Measurements from ENCODE around the gene TSHB.

DNA sequence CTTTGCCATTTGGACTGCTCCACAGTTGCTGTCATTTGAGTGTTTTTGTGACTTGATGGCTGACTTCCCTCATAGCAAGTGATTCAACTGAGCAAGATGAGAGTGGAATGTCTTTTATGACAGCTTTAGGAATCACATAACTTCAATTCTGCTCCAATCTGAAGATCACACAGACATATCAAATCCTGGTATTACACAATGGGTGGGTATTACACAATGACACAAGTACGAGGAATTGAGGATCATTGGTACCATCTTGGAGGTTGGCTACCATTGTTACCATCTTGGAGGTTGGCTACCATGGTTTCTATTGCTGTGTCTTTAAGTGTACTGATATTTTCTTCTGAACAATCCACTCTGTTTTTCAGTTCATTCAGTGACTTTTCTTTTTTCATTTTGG, 8.5 kb upstream of the TSHB start:
- TF ChIP-seq, protein P1, sequence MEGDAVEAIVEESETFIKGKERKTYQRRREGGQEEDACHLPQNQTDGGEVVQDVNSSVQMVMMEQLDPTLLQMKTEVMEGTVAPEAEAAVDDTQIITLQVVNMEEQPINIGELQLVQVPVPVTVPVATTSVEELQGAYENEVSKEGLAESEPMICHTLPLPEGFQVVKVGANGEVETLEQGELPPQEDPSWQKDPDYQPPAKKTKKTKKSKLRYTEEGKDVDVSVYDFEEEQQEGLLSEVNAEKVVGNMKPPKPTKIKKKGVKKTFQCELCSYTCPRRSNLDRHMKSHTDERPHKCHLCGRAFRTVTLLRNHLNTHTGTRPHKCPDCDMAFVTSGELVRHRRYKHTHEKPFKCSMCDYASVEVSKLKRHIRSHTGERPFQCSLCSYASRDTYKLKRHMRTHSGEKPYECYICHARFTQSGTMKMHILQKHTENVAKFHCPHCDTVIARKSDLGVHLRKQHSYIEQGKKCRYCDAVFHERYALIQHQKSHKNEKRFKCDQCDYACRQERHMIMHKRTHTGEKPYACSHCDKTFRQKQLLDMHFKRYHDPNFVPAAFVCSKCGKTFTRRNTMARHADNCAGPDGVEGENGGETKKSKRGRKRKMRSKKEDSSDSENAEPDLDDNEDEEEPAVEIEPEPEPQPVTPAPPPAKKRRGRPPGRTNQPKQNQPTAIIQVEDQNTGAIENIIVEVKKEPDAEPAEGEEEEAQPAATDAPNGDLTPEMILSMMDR (IDR thresholded peaks at IDR 0.05 in 2 of 3, conservative IDR thresholded peaks at IDR 0.05 in 1 of 3; ENCODE audit: borderline replicate concordance in 1 of 3, insufficient read depth in 1 of 3, low read depth in 2 of 3, low read length in 2 of 3) = no peak
- TF ChIP-seq JUND (IDR thresholded peaks at IDR 0.05) (no peak), POLR2AphosphoS5 (IDR thresholded peaks at IDR 0.05; ENCODE audit: low read depth, low read length) (no peak)

All from HCT116 (cell line).